Dermis microvascular lymphatic vessel endothelial cell (primary cell): Measurements from ENCODE around the gene ADGRF1. TPM values are rescaled to one million over a fixed set of nuclear protein-coding genes. Genes with fewer than 3 reads are reported as not detected.
"Not testable (repeated sequence)": the region's sequence is repeated elsewhere in the genome, so short reads cannot be mapped to it uniquely, and the experiment has no call there.

ENCODE experiments used
- DNase-seq, 2 donors: peaks; one replicate each; pipeline versions ENCODE4 v3.0.0 to v3.0.0-alpha.2; 2010; ENCODE audit warnings: low read depth in 2 of 2
- total RNA-seq: library from RNA; depleted of rRNA; stranded (reverse); fragments of >200 nt; gene quantifications from 2 replicates; pipeline ENCODE4 v1.2.1, GENCODE V29; 2014

ADGRF1 gene
- total RNA-seq, 1 donor from 2014 or later, result not detected

- DNase-seq, result peak; percentile 21 to 70
These were observed 19.5 kb upstream of the ADGRF1 start for GRCh38 chr6:47061309-47062300.

- no peak for DNase-seq
These were observed 17.2 kb upstream of the ADGRF1 start for GRCh38 chr6:47059216-47059885.

DNA sequence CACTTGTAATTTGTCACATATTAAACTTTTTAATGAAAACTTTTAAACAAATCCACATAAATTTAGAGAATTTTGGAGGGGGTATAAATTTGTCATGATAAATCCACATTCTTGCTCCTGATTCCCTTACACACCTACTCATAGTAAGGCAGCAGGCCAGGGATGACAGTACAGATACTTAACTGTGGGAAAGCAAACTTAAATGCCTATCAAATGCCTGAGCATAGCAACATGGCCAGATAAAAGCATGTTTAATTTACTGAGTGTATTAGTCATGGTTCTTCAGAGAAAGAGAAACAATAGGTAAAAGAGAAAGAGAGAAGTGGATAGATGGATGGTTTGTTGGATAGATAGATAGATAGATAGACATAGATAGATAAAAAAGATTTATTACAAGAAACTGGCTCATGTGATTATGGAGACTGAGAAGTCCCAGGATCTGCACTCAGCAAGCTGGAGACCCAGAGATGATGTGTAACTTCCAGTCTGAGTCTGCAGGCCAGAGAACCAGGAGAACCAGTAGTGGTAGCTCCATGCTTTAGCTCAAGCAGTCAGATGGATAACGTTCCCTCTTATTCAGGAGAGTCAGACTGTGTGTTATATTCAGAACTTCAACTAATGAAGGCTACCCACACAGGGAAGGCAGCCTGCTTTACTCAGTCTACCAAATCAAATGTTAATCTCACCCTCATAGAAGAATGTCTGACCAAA lies 15.9 kb upstream of the ADGRF1 start:
- no peak for DNase-seq

DNA sequence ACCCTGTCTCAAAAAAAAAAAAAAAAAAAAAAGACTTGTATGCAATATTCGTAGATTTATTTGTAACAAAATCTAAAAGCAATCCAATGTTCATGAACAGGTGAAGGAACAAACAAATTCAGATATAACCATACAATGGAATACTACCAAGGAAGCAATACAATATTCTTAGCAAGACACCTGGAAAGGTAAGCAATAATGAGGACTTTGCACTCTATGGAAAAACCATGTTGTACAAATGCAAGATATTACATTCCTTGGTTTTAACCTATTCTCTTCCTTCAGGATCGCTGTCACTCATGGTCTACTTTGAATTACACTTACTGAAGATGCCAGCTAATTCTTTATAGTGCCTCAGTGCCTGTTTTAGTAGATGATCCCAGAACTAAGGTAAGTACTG lies 14.7 kb upstream of the ADGRF1 start:
- no peak for DNase-seq

DNA sequence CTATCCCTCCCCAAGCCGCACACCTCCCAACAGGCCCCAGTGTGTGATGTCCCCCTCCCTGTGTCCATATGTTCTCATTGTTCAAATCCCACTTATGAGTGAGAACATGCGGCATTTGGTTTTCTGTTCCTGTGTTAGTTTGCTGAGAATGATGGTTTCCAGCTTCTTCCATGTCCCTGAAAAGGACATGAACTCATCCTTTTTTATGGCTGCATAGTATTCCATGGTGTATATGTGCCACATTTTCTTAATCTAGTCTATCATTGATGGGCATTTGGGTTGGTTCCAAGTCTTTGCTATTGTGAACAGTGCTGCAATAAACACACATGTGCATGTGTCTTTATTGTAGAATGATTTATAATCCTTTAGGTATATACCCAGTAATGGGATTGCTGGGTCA lies 12.2 kb upstream of the ADGRF1 start:
- not testable (repeated sequence) for DNase-seq

DNA sequence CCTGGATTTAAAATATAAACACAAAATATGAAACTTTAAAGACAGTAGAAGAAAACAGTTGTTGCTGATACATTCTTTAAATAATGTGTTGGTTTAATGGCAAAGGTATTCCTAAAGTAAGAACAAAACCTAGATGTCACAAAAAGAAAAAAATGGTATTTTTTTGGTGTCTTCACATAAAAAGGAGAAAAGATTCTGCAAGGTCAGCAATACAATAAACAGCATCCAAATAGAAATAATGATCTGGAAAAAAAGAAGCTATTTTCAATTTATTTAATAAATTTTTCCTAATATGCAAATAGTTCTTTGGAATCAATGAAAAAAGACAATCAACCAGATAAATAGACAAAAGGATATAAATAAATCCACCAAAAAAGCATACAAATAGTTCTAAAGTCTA lies 6.5 kb upstream of the ADGRF1 start:
- no peak for DNase-seq

- DNase-seq, result peak; percentile 66 to 87
These were observed 5.6 kb upstream of the ADGRF1 start for GRCh38 chr6:47047479-47048407.

GRCh38 chr6:47047097-47047478 lies 5.0 kb upstream of the ADGRF1 start:
- no peak for DNase-seq

- peak in 1 of 2 donors; percentile 73 for DNase-seq
These were observed 2.3 kb upstream of the ADGRF1 start for GRCh38 chr6:47044397-47044796.

GRCh38 chr6:47043286-47043685 lies 1.2 kb upstream of the ADGRF1 start:
- no peak for DNase-seq

GRCh38 chr6:47041741-47042140 lies 391 bp downstream of the ADGRF1 start:
- no peak for DNase-seq

DNA sequence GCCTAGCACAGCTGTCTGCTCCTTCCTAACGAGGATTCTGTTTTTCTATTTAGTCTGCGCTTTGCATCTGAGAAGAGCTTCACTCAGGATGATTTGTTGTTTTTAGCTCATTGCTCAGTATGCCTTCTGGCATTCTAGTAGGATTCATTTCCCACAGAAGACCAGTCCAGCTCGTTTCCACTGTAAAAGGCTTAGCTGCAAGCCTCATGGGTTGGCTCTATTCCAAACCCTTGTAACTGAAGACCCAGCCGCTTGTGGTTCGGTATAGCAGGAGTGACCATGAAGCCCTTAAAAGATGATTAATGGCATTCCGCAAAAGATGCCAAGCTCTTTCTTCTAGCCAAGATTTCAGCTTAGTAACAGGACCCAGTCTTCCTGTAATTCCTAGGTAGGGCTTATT lies 7.2 kb downstream of the ADGRF1 start:
- DNase-seq, result peak in 1 of 2 donors; percentile 75

DNA sequence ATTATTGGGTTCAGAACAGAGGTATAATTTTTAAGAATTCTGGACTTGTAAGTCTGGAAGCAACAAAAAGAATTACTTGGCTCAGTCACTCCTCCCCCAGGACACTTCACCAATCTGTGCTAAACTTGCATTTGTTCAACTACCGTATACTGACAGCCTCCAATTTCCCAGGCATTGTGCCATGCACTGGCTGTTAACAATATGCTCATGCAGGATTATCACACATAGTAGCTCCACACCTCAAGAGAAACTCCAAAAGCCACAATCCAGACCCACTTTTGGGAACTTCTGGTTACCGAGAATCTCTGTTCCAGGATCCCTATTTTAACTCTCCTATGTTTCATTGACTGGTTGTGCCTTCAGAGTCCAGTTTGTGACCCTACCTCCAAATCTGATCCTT lies 7.7 kb downstream of the ADGRF1 start:
- DNase-seq, result no peak

DNA sequence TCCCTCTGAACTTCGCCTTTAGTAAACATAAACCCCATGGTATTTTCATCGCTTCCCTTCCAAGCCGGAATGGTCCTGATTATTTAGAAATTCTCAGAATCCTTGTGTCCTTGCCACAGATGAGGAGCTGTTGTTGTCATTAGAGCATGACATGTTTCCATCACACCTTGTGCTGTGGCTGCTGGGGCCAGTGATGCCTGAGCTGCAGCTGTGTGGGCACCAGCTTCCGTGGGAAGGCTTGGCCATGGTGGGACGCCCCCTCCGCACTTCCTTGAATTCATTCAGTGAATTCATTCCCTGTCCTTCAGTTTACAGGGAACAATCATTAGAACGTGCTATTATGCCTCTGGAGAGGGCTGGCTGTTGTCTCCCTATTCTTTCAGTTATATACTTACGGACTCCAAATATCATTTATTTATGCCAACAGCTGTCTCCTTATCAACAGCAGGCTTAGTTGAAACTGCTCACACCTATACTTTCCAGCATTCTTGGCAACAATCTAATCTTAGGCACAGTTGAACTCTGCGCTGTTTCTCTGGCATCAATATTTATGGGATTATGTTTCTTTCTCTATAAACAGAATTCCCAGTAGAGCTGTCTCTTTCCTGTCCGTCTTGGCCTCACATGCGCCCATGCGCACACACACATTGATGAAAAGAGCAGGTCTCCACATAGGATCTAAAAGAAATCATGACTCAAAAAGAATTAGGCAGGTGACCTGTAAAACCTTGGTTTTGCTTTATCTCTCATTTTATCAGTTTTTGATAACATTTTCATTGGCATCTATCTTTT lies 9.0 kb downstream of the ADGRF1 start:
- peak in 1 of 2 donors; percentile 26 for DNase-seq

DNA sequence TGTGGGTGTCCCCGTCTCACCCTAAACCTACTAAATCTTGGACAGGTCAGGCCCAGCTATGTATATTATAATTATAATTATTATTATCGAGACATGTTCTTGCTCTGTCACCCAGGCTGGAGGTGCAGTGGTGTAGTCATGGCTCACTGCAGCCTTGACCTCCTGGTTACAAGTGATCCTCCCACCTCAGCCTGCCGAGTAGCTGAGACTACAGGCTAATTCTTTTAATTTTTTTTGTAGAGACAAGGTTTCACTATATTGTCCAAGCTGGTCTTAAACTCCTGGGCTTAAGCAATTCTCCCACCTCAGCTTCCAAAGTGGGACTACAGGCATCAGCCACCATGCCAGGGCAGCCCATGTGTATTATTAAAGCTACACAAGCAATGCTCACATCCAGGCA lies 10.5 kb downstream of the ADGRF1 start:
- no peak for DNase-seq

DNA sequence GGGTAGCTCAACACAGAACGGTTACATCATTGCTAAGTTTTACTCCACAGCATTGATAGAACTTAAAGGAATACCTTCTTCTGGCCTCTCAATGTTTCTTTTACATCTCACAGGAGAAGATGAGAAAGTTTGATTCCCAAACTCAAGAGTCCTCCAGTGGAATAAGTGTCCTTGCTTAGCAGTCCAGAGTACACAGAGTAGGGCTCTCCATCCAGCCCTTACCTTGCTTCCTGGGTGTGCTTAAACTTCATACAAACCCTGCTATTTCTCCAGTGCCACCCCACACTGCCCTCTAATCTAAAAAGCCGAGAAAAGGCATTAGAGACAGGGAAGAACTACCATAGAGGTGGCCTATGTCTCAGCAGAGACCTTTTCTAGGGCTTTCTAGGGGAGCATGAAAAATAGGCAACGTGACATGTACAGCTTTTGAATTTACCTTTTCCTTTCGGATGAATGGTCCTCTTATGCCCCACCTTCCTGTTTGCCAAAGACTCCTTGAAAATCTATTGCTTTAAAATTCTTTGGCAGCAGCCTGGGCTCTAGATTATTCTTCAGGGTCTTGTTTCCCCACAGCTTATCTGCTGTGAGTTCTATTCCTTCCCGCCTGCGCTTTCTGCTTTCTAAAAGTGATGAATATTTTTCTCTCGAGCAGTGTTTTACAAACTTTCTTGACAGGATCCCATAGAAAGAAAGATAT lies 12.1 kb downstream of the ADGRF1 start:
- no peak for DNase-seq

DNA sequence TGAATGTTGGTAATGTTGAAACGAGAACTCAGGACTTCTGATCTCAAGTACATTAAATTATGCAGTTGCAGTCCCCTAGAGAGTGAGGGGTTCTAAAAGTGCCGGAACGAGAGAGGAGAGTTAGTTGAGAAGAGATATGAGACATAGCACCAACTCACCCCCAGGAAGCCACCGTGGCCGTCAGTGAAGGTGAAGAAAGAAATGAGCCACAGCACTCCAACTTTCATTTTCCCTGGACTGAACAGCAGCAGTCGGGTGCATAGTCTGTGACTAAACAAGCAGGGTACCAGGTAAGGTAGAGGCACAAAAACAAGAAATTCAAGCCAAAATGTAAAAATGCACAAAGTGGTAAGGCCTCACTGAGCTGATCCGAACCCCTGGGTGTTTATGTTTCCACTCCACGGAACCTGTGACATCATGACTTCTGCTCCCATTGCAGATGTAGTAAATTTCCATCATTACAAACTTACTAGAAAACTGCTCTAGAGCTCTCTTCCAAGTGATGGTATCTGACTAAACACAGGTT lies 13.2 kb downstream of the ADGRF1 start:
- DNase-seq, result no peak

DNA sequence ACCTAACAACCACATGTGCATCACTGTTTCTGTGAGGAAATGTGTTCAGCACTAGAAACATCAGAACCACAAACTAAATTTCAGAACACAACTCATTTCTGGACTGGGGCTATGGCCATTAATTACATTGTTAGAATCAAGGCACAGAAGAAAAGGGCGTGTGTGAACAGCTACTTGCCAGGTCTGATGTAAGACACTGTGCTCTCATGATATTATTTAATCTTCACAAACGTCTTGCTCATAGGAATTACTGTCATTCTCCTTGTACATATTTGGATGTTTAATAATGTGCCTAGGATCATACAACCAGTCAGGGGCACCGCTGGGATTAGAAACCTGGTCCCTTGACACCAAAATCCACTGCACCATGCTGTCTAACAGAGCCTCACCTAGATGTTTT lies 14.8 kb downstream of the ADGRF1 start:
- DNase-seq, result no peak

DNA sequence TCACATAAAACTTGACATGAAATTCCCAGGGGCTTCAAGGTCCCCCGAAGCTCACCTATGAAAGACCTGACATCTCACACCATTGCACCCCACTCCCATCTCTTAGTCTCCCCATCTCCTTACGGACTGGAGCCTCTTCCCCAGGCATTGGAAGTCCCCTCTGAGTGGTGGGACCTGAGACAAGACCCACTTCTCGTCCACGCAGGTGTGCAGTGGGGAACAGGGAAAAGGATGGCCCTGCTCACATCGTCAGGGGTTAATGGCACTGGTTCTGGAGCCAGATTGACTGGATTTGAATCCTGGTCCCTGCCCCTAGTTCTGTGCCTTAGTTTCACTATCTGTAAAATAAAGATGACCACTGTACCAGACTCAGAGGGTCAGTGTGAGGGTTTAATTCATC lies 15.5 kb downstream of the ADGRF1 start:
- DNase-seq, result no peak
